Transverse colon (tissue), 4 donors: Measurements from ENCODE around the gene SMYD4. TPM values are rescaled to one million over a fixed set of nuclear protein-coding genes. Genes with fewer than 3 reads are reported as not detected.

Experiments
- DNase-seq: peaks from one replicate; pipeline ENCODE4 v3.0.0-alpha.2; 2019
- H3K27ac ChIP-seq, 4 donors: fragments of 200-600 bp; sonication (generic); 2 replicates each; pipeline ENCODE4 v1.5.1; 2016 to 2018; ENCODE audit warnings: inconsistent platforms in 4 of 4
- H3K27me3 ChIP-seq: fragments of 200-600 bp; sonication (generic); 2 replicates; pipeline ENCODE4 v1.5.1; 2017; ENCODE audit warnings: inconsistent platforms
- H3K36me3 ChIP-seq, 4 donors: fragments of 200-600 bp; sonication (generic); 2 replicates each; pipeline ENCODE4 v1.5.1; 2017 to 2019; ENCODE audit warnings: inconsistent platforms in 4 of 4
- H3K4me1 ChIP-seq, 4 donors: fragments of 200-600 bp; sonication (generic); 2 replicates each; pipeline ENCODE4 v1.5.1; 2017 to 2020; ENCODE audit warnings: inconsistent platforms in 4 of 4
- H3K4me3 ChIP-seq, 4 donors: fragments of 200-600 bp; sonication (generic); 1 replicate in 1 of 4; 2 replicates in 3 of 4; pipeline versions ENCODE4 v1.5.1 to v1.6.1; 2017 to 2019; ENCODE audit warnings: inconsistent platforms in 4 of 4
- H3K9me3 ChIP-seq, 2 donors: fragments of 200-600 bp; sonication (generic); 2 replicates each; pipeline ENCODE4 v1.5.1; 2017 to 2019; ENCODE audit warnings: inconsistent platforms in 2 of 2
- CTCF ChIP-seq, 5 experiments: fragments of 200-600 bp in 3 of 5; fragments of 450-650 bp in 2 of 5; sonication (generic) in 3 of 5; IDR thresholded peaks; 1 replicate in 2 of 5; 2 replicates in 3 of 5; pipeline ENCODE4 v1.5.1; 2016 to 2017; ENCODE audit warnings: antibody characterized with exemption in 5 of 5, inconsistent platforms in 3 of 5, mild to moderate bottlenecking in 2 of 5, moderate library complexity in 1 of 5
- EP300 ChIP-seq: sonication (generic); formaldehyde crosslinking; IDR thresholded peaks from one replicate; pipeline ENCODE4 v1.6.1; 2017; ENCODE audit warnings: antibody characterized with exemption, low read depth
- POLR2A ChIP-seq: fragments of 450-650 bp; IDR thresholded peaks from one replicate; pipeline ENCODE4 v1.6.1; 2016; ENCODE audit warnings: antibody characterized with exemption, mild to moderate bottlenecking, moderate library complexity
- POLR2AphosphoS5 ChIP-seq, 3 donors: sonication (generic); formaldehyde crosslinking; IDR thresholded peaks; one replicate each; pipeline ENCODE4 v1.6.1; 2016; ENCODE audit warnings: antibody characterized with exemption in 3 of 3
- WGBS, 2 donors: methylation state at CpG; one replicate each; pipeline ENCODE4 v1.1.5; 2018; ENCODE audit warnings: low coverage in 1 of 2; 5-methylcytosine and 5-hydroxymethylcytosine counted together
- in situ Hi-C, 4 donors: fragments of 200-750 bp; cut with MboI; loops; one replicate each; pipeline versions ENCODE4 v1.15.0 to v1.15.1; 2017; ENCODE audit warnings: low sequenced_read_pairs in 3 of 4, low pct_ligation_motif_present in 1 of 4, low pct_unique_long_range_greater_than_20kb in 1 of 4
- intact Hi-C: fragments of 100-400 bp; cut with DNase I; formaldehyde crosslinking; loops from one replicate; pipeline ENCODE4 v1.15.1; 2023; ENCODE audit warnings: low total_unique reads
- total RNA-seq, 4 donors: library from RNA; depleted of rRNA; stranded (reverse); fragments of >200 nt; gene quantifications; one replicate each; pipeline ENCODE4 v1.1.0, GENCODE V29; 2016

SMYD4 gene
- total RNA-seq, 4 donors from 2014 or later: 4.1 to 14.8 (median 9.0) TPM

GRCh38 chr17:1808644-1809043, 21.1 kb downstream of the SMYD4 start:
- H3K4me3 ChIP-seq: no peak overlapping the region
- H3K9me3 ChIP-seq: no peaks in the 10 kb centered on the region
- DNase-seq: no peak
- H3K4me1 ChIP-seq: no peaks in the 10 kb centered on the region
- no peak for TF ChIP-seq POLR2A
- in situ Hi-C loops: loop anchor here in 1 of 4 donors (25.0 kb wide), 1 partner anchor 96 kb away; the partner anchor contains the start of genes TLCD2 and WDR81
- no peaks in the 10 kb centered on the region for H3K27me3 ChIP-seq
- intact Hi-C loops: no loop called here
- H3K27ac ChIP-seq: no peak overlapping the region
- 57 to 63% methylated on average over 2 of the region's 2 CpGs for WGBS, 2 donors
- peaks cover 0 to 9% (median 3%) of the 10 kb centered on the region in 4 donors for H3K36me3 ChIP-seq

GRCh38 chr17:1807890-1808289, 21.8 kb downstream of the SMYD4 start:
- H3K27ac ChIP-seq: no peak overlapping the region
- no peaks in the 10 kb centered on the region for H3K27me3 ChIP-seq
- no peak for DNase-seq
- H3K4me1 ChIP-seq: no peaks in the 10 kb centered on the region
- intact Hi-C loops (no loop called here), in situ Hi-C loops (loop anchor here in 1 of 4 donors (25.0 kb wide), 1 partner anchor 96 kb away; the partner anchor contains the start of genes TLCD2 and WDR81)
- peaks cover 0 to 11% (median 5%) of the 10 kb centered on the region in 4 donors for H3K36me3 ChIP-seq
- no peaks in the 10 kb centered on the region for H3K9me3 ChIP-seq
- 92 to 94% methylated on average over 6 of the region's 6 CpGs for WGBS, 2 donors
- no peak overlapping the region for H3K4me3 ChIP-seq
- no peak for TF ChIP-seq EP300
- TF ChIP-seq POLR2A: no peak
- TF ChIP-seq CTCF (IDR thresholded peaks at IDR 0.05): no peak
- no peak for TF ChIP-seq POLR2AphosphoS5 (IDR thresholded peaks at IDR 0.05)

- DNase-seq: no peak
- Histone ChIP-seq H3K27ac (no peak overlapping the region), H3K9me3 (no peaks in the 10 kb centered on the region), H3K36me3 (peaks cover 0 to 27% (median 3%) of the 10 kb centered on the region in 4 donors), H3K4me1 (no peaks in the 10 kb centered on the region), H3K27me3 (no peaks in the 10 kb centered on the region), H3K4me3 (no peak overlapping the region)
- intact Hi-C loops (no loop called here), in situ Hi-C loops (loop anchor here in 1 of 4 donors (25.0 kb wide), 1 partner anchor 91 kb away; the partner anchor contains the start of genes TLCD2 and WDR81)
- no peak for TF ChIP-seq EP300
- TF ChIP-seq POLR2A: no peak
- no peak for TF ChIP-seq POLR2AphosphoS5 (IDR thresholded peaks at IDR 0.05)
- no peak for TF ChIP-seq CTCF (IDR thresholded peaks at IDR 0.05)
- WGBS, 2 donors: 89 to 100% methylated on average over 2 to 6 of the region's 6 CpGs
These were observed 26.4 kb downstream of the SMYD4 start for GRCh38 chr17:1803280-1803679.

GRCh38 chr17:1802429-1802828, 27.3 kb downstream of the SMYD4 start:
- DNase-seq: no peak
- no peaks in the 10 kb centered on the region for H3K27me3 ChIP-seq
- 100% methylated on average over 1 of the region's 1 CpG for WGBS, 2 donors
- no peak overlapping the region for H3K4me3 ChIP-seq
- TF ChIP-seq EP300: no peak
- no peak for TF ChIP-seq CTCF (IDR thresholded peaks at IDR 0.05)
- no peak for TF ChIP-seq POLR2AphosphoS5 (IDR thresholded peaks at IDR 0.05)
- peaks cover 0 to 3% (median 0%) of the 10 kb centered on the region in 4 donors for H3K4me1 ChIP-seq
- H3K36me3 ChIP-seq: peaks cover 0 to 27% (median 3%) of the 10 kb centered on the region in 4 donors
- no peaks in the 10 kb centered on the region for H3K9me3 ChIP-seq
- in situ Hi-C loops (loop anchor here in 1 of 4 donors (25.0 kb wide), 1 partner anchor 90 kb away; the partner anchor contains the start of genes TLCD2 and WDR81), intact Hi-C loops (no loop called here)
- no peak overlapping the region for H3K27ac ChIP-seq

- in situ Hi-C loops: loop anchor here in 1 of 4 donors (25.0 kb wide), 1 partner anchor 88 kb away; the partner anchor contains the start of genes TLCD2 and WDR81
- DNase-seq: no peak
- no peaks in the 10 kb centered on the region for H3K9me3 ChIP-seq
- H3K4me1 ChIP-seq: peaks cover 0 to 19% (median 0%) of the 10 kb centered on the region in 4 donors
- H3K4me3 ChIP-seq: no peak overlapping the region
- intact Hi-C loops: no loop called here
- WGBS, 2 donors: 71 to 78% methylated on average over 2 to 4 of the region's 4 CpGs
- peaks cover 0 to 27% (median 3%) of the 10 kb centered on the region in 4 donors for H3K36me3 ChIP-seq
- H3K27me3 ChIP-seq: no peaks in the 10 kb centered on the region
- TF ChIP-seq POLR2AphosphoS5 (IDR thresholded peaks at IDR 0.05) (no peak), EP300 (no peak), CTCF (IDR thresholded peaks at IDR 0.05) (no peak)
- no peak overlapping the region for H3K27ac ChIP-seq
These were observed 29.0 kb downstream of the SMYD4 start for GRCh38 chr17:1800712-1801111.
